ENCODE measurements around the gene CSTPP1.
"Not testable (repeated sequence)": the region's sequence is repeated elsewhere in the genome, so short reads cannot be mapped to it uniquely, and the experiment has no call there.

CSTPP1 gene

GRCh38 chr11:46961041-46961440 lies 24.5 kb downstream of the CSTPP1 start:
- no peak for DNase-seq

GRCh38 chr11:46961886-46962285 lies 25.3 kb downstream of the CSTPP1 start:
- DNase-seq: not testable (repeated sequence)

GRCh38 chr11:46963844-46964243 lies 27.3 kb downstream of the CSTPP1 start:
- DNase-seq: no peak

- DNase-seq: no peak
Observed at GRCh38 chr11:46966773-46967172, 30.2 kb downstream of the CSTPP1 start.

- DNase-seq: no peak
Observed at GRCh38 chr11:46967962-46968361, 31.4 kb downstream of the CSTPP1 start.

GRCh38 chr11:46969379-46969778 lies 32.8 kb downstream of the CSTPP1 start:
- no peak for DNase-seq

GRCh38 chr11:46970913-46971625 lies 34.5 kb downstream of the CSTPP1 start:
- no peak for DNase-seq

- no peak for DNase-seq
Observed at GRCh38 chr11:46972343-46972742, 35.8 kb downstream of the CSTPP1 start.

GRCh38 chr11:46972821-46973220 lies 36.3 kb downstream of the CSTPP1 start:
- DNase-seq: no peak

- no peak for DNase-seq
Observed at GRCh38 chr11:46976182-46976854, 39.8 kb downstream of the CSTPP1 start.

GRCh38 chr11:46977038-46977813 lies 40.7 kb downstream of the CSTPP1 start:
- no peak for DNase-seq

GRCh38 chr11:46978005-46978491 lies 41.5 kb downstream of the CSTPP1 start:
- DNase-seq: no peak

- no peak for DNase-seq
Observed at GRCh38 chr11:46979358-46979757, 42.8 kb downstream of the CSTPP1 start.

- DNase-seq: no peak
Observed at GRCh38 chr11:46981436-46981835, 44.9 kb downstream of the CSTPP1 start.

GRCh38 chr11:46982797-46983452 lies 46.4 kb downstream of the CSTPP1 start:
- no peak for DNase-seq

- DNase-seq: no peak
Observed at GRCh38 chr11:46983598-46983997, 47.0 kb downstream of the CSTPP1 start.

GRCh38 chr11:46984548-46984947 lies 48.0 kb downstream of the CSTPP1 start:
- no peak for DNase-seq

GRCh38 chr11:46984987-46985386 lies 48.4 kb downstream of the CSTPP1 start:
- no peak for DNase-seq

GRCh38 chr11:46987183-46987582 lies 50.6 kb downstream of the CSTPP1 start:
- no peak for DNase-seq

- DNase-seq: not testable (repeated sequence)
Observed at GRCh38 chr11:46989810-46990487, 53.4 kb downstream of the CSTPP1 start.

- no peak for DNase-seq
Observed at GRCh38 chr11:46991391-46991790, 54.8 kb downstream of the CSTPP1 start.

- DNase-seq: not testable (repeated sequence)
Observed at GRCh38 chr11:46992386-46992785, 55.8 kb downstream of the CSTPP1 start.

All from stimulated activated CD4-positive, alpha-beta T cell treated with anti-CD3 and anti-CD28 coated beads, Interleukin-4, amount 100 ng/mL, for 4 hours (primary cell).